ENCODE results near the gene CDH19. TPM values are rescaled to one million over a fixed set of nuclear protein-coding genes. Genes with fewer than 3 reads are reported as not detected.

CDH19 gene
- total and polyA plus RNA-seq, 10 of the 15 experiments (the other 5 are each of a cell fraction or from before 2014, with no cell fraction given) = 0.01 TPM; not detected in 9

DNA sequence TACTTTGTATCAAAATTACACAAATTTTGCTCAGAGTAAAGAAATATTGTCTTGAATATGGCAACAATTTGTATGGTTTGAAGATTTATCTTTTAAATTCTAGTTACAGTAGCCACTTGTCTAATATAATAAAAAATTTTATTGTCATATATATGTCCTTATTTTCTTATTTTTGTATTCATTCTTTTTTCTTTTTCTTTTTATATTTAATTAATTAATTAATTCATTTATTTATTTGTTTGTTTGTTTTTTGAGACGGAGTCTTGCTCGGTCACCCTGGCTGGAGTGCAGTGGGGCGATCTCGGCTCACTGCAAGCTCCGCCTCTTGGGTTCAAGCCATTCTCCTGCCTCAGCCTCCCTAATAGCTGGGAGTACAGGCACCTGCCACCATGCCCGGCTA is 3.7 kb upstream of the CDH19 start:
- H3K9me3 ChIP-seq (replicated peaks; ENCODE audit: control insufficient read depth, insufficient read depth, low read length) = no peaks in the 10 kb centered on the region
- no peaks in the 10 kb centered on the region for H4K20me1 ChIP-seq (ENCODE audit: control insufficient read depth, insufficient read depth)
- POLR2A ChIA-PET = no interaction called here
- ATAC-seq (no peak), DNase-seq (ENCODE audit: low read depth, low spot score) (no peak), FAIRE-seq (no peak)
- no peak overlapping the region for H3K9ac ChIP-seq (ENCODE audit: control insufficient read depth, insufficient read depth, low read length)
- H3K79me2 ChIP-seq (ENCODE audit: control insufficient read depth, insufficient read depth, low read length) = no peaks in the 10 kb centered on the region
- WGBS (ENCODE audit: insufficient coverage, insufficient replicate concordance, low lambda C conversion rate, missing lambda C conversion rate) = 41% methylated on average over 6 of the region's 6 CpGs
- TF ChIP-seq ZZZ3 (IDR thresholded peaks at IDR 0.05; ENCODE audit: control insufficient read depth, insufficient read length, low read depth) (no peak), IRF5 (IDR thresholded peaks at IDR 0.05; ENCODE audit: borderline replicate concordance) (no peak), KDM1A (IDR thresholded peaks at IDR 0.05; ENCODE audit: borderline replicate concordance) (no peak), CREB1 (IDR thresholded peaks at IDR 0.05; ENCODE audit: low read depth) (no peak), PRDM15 (CRISPR knock-in tag; IDR thresholded peaks at IDR 0.05) (no peak), IKZF2 (IDR thresholded peaks at IDR 0.05) (no peak), ZNF217 (IDR thresholded peaks at IDR 0.05) (no peak), SKIL (IDR thresholded peaks at IDR 0.05; ENCODE audit: low read depth, poor library complexity, severe bottlenecking) (no peak), SUZ12 (IDR thresholded peaks at IDR 0.05; ENCODE audit: unreplicated experiment) (no peak), MEF2B (IDR thresholded peaks at IDR 0.05; ENCODE audit: partially characterized antibody, poor library complexity, severe bottlenecking) (no peak), BCL11A (IDR thresholded peaks at IDR 0.05; ENCODE audit: low read depth, low read length) (no peak), WRNIP1 (IDR thresholded peaks at IDR 0.05; ENCODE audit: borderline replicate concordance, low read depth, low read length) (no peak)
- TF ChIP-seq, protein P1, sequence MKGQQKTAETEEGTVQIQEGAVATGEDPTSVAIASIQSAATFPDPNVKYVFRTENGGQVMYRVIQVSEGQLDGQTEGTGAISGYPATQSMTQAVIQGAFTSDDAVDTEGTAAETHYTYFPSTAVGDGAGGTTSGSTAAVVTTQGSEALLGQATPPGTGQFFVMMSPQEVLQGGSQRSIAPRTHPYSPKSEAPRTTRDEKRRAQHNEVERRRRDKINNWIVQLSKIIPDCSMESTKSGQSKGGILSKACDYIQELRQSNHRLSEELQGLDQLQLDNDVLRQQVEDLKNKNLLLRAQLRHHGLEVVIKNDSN (IDR thresholded peaks at IDR 0.05; ENCODE audit: borderline replicate concordance, extremely low read length, insufficient read depth, low read depth, low read length) = no peak
- no peak overlapping the region for H3K4me3 ChIP-seq
- SMC1A ChIA-PET (ENCODE audit: uncharacterized antibody, unreplicated experiment) = no interaction called here
- CTCF ChIA-PET = no interaction called here
- H2AFZ ChIP-seq (ENCODE audit: control insufficient read depth, low read depth, low read length) = no peak overlapping the region
- H3K27me3 ChIP-seq (replicated peaks in 1 of 2; ENCODE audit: control insufficient read depth in 2 of 2, insufficient read depth in 2 of 2, low read length in 1 of 2) = no peaks in the 10 kb centered on the region
- no peaks in the 10 kb centered on the region for H3K4me1 ChIP-seq (ENCODE audit: control insufficient read depth, insufficient read depth, low read length)
- no peak overlapping the region for H3K27ac ChIP-seq (ENCODE audit: control insufficient read depth, insufficient read depth)
- RAD21 ChIA-PET (ENCODE audit: unreplicated experiment) = no interaction called here
- H3K4me2 ChIP-seq (ENCODE audit: control insufficient read depth, insufficient read depth) = no peak overlapping the region
- BruUV-seq (replicated peaks) = no TSS peak
- no peaks in the 10 kb centered on the region for H3K36me3 ChIP-seq (ENCODE audit: control insufficient read depth in 2 of 2, insufficient read depth in 2 of 2, low read length in 1 of 2)
- intact Hi-C loops (cut with micrococcal nuclease; ENCODE audit: unreplicated experiment) (no loop called here), in situ Hi-C loops (cut with MboI) (no loop called here)

All from GM12878 (cell line).